Nephron progenitor cell (in vitro differentiated cells): Measurements from ENCODE around the gene DLG1.

ENCODE experiments used
- DNase-seq: peaks from one replicate; pipeline ENCODE4 v3.0.0; 2021
- H3K27ac Mint-ChIP-seq: 2 replicates; pipeline ENCODE4 v1.8.0; 2021; ENCODE audit warnings: mild to moderate bottlenecking, moderate library complexity, mixed read lengths
- H3K27me3 Mint-ChIP-seq: 2 replicates; pipeline ENCODE4 v1.8.0; 2021; ENCODE audit warnings: mild to moderate bottlenecking, low read depth, mixed read lengths; ENCODE audit not compliant: poor library complexity
- H3K36me3 Mint-ChIP-seq: 2 replicates; pipeline ENCODE4 v1.8.0; 2021; ENCODE audit warnings: low read depth, mixed read lengths
- H3K4me1 Mint-ChIP-seq: 2 replicates; pipeline ENCODE4 v1.8.0; 2021; ENCODE audit warnings: mixed read lengths
- H3K4me3 Mint-ChIP-seq: 2 replicates; pipeline ENCODE4 v1.8.0; 2021; ENCODE audit warnings: mild to moderate bottlenecking, moderate library complexity, mixed read lengths
- H3K9me3 Mint-ChIP-seq: 2 replicates; pipeline ENCODE4 v1.8.0; 2021; ENCODE audit warnings: mild to moderate bottlenecking, moderate library complexity, mixed read lengths
- TF ChIP-seq, protein P1 (sequence below): fragments of 200-600 bp; sonication (generic); IDR thresholded peaks from 2 replicates; pipeline ENCODE4 v1.5.0; 2021; ENCODE audit warnings: antibody characterized with exemption

DLG1 gene

DNA sequence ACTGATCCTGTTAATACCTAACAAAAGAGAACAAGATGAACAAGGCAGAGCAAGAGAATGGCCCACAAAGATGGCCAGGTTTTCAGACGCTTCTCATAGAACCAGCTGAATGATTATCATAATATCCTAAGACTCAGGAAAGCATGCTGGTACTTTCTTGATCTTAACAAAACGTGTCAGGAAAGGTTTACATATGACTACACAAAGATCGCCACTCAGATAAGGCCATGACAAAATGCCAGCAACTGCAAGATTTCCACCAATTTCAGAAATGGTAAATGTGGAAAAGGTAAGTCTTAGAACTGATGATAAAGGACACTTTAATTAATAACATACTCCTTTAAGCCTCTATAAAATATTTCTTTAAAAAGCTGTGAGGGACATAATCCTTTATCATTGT is 108.8 kb downstream of the DLG1 start:
- TF ChIP-seq, protein P1, sequence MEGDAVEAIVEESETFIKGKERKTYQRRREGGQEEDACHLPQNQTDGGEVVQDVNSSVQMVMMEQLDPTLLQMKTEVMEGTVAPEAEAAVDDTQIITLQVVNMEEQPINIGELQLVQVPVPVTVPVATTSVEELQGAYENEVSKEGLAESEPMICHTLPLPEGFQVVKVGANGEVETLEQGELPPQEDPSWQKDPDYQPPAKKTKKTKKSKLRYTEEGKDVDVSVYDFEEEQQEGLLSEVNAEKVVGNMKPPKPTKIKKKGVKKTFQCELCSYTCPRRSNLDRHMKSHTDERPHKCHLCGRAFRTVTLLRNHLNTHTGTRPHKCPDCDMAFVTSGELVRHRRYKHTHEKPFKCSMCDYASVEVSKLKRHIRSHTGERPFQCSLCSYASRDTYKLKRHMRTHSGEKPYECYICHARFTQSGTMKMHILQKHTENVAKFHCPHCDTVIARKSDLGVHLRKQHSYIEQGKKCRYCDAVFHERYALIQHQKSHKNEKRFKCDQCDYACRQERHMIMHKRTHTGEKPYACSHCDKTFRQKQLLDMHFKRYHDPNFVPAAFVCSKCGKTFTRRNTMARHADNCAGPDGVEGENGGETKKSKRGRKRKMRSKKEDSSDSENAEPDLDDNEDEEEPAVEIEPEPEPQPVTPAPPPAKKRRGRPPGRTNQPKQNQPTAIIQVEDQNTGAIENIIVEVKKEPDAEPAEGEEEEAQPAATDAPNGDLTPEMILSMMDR = no peak
- Mint-ChIP-seq H3K4me1 (peaks cover 10% of the 10 kb centered on the region), H3K9me3 (no peaks in the 10 kb centered on the region), H3K4me3 (no peak overlapping the region), H3K36me3 (peaks cover 39% of the 10 kb centered on the region), H3K27ac (peak overlapping the region; percentile 49), H3K27me3 (no peaks in the 10 kb centered on the region)
- no peak for DNase-seq

DNA sequence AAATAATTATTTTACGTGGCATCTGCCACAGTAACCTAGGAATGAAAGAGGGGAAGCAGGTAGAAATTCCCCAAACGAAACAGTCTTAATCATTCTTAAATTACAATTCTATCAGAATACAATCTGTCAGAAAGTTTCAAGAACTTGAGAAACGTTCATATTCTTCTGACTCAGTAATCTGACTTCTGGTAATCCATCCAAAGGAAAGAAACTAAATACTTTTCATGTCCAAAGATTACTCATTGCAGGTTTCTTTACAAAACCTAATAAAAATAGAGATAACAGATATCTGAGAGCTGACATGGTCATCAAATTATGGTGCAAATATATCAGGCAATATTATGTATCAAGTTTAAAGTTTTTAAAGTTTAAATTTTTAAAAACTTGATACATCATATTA is 109.4 kb downstream of the DLG1 start:
- DNase-seq = no peak
- Mint-ChIP-seq H3K4me3 (no peak overlapping the region), H3K9me3 (no peaks in the 10 kb centered on the region), H3K27me3 (no peaks in the 10 kb centered on the region), H3K27ac (no peak overlapping the region), H3K4me1 (peaks cover 12% of the 10 kb centered on the region), H3K36me3 (peaks cover 36% of the 10 kb centered on the region)
- TF ChIP-seq, protein P1 = no peak

DNA sequence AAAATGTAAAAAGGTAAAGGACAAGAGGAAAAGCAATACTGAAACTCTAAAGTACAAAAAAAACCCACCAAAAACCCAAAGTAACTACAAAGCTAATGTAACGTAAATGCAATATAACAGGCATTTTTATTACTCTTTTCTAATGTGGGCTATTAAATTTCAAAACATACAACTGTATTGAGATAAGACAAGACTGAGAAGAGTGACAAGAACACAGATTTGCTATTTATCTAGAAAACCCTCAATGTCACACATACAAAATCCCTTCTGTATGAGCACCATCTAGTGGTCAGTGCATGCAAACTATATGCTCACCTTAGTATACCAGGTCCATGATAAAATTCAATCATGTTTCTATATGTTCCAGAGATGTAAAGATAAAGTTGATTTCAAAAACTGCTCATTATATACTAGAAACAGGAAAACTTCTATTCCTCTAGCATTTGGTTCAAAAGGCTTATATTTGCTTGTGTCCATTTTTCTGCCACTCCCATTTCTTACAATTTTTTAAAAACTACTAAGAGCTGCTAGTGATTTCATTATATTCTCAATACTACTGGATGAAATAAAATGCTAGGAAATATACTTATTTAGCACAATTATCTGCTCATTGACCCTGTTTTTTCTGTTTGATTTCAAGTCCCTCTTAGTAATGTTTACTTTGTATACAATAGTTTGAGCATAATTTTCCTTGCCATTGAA is 111.4 kb downstream of the DLG1 start:
- TF ChIP-seq, protein P1 = peak; percentile 89
- no peaks in the 10 kb centered on the region for H3K27me3 Mint-ChIP-seq
- DNase-seq = no peak
- peaks cover 17% of the 10 kb centered on the region for H3K4me1 Mint-ChIP-seq
- no peak overlapping the region for H3K4me3 Mint-ChIP-seq
- no peak overlapping the region for H3K27ac Mint-ChIP-seq
- no peaks in the 10 kb centered on the region for H3K9me3 Mint-ChIP-seq
- peaks cover 18% of the 10 kb centered on the region for H3K36me3 Mint-ChIP-seq

DNA sequence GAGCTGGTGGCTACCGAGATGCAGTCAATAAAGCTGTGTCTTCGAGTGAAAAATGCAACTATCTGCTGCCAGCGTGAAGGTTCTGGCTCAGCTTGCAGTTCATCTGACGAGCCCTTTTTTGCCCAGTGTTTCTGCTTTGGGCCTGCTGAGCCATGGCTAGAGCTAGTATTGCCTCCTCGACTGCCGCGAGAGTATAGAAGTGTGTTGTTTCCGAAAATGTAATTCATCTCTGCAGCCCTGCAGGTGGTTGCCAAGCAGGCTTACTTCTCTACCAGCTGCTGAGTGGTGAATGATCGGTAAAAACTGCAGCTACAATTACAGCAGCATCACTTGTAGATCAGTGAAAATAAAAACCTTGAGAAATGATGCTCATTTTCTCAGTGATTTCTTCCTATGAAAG is 114.8 kb downstream of the DLG1 start:
- no peaks in the 10 kb centered on the region for H3K27me3 Mint-ChIP-seq
- no peak for DNase-seq
- H3K36me3 Mint-ChIP-seq = no peaks in the 10 kb centered on the region
- TF ChIP-seq, protein P1 = no peak
- no peaks in the 10 kb centered on the region for H3K9me3 Mint-ChIP-seq
- peak overlapping the region; percentile 33 for H3K27ac Mint-ChIP-seq
- peaks cover 17% of the 10 kb centered on the region for H3K4me1 Mint-ChIP-seq
- no peak overlapping the region for H3K4me3 Mint-ChIP-seq

DNA sequence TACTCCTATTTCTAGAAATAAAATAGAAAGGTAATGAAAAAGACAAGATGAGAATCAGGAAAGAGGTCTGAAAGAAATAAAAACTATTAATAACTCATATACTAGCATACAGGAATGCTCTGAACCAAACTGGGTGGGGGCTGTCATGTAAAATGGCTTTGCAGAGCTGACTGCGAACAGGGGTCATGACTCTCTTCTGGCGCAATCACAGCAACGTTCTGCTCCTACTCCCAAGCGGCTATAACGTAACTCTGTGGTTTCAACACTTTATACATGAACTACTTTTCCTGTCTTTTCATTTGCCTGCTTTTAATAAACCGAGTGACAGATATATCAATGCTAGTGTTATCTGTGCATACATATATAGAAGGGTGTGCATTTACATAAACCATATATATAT is 116.7 kb downstream of the DLG1 start:
- DNase-seq = no peak
- H3K4me3 Mint-ChIP-seq = no peak overlapping the region
- no peaks in the 10 kb centered on the region for H3K9me3 Mint-ChIP-seq
- no peaks in the 10 kb centered on the region for H3K27me3 Mint-ChIP-seq
- TF ChIP-seq, protein P1 = no peak
- peaks cover 17% of the 10 kb centered on the region for H3K4me1 Mint-ChIP-seq
- H3K27ac Mint-ChIP-seq = no peak overlapping the region
- peaks cover 5% of the 10 kb centered on the region for H3K36me3 Mint-ChIP-seq

DNA sequence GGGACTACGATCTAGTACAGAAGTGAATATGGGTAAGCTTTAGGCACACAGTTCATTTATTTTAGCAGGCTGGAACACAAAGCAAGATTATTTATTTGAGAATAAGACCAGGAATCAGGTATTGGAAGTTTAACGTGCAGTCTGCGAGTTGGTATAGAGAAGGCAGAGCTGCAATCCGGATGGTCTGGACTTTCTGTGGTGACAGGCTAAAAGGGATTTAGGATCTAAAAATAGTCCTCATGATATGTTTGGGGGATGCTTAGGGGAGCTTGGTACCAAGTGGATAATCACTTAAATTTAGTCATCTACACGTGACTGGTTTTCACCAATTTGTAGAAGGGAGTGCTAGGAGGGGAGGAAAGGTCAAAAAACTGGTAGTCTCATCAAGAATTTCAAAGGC is 119.4 kb downstream of the DLG1 start:
- Mint-ChIP-seq H3K4me1 (peaks cover 11% of the 10 kb centered on the region), H3K4me3 (no peak overlapping the region), H3K36me3 (peaks cover 5% of the 10 kb centered on the region), H3K27ac (no peak overlapping the region), H3K27me3 (no peaks in the 10 kb centered on the region), H3K9me3 (no peaks in the 10 kb centered on the region)
- DNase-seq = no peak
- TF ChIP-seq, protein P1 = no peak
